Fibroblast of lung (primary cell): ENCODE results near the gene YWHAG. TPM values are rescaled to one million over a fixed set of nuclear protein-coding genes. Genes with fewer than 3 reads are reported as not detected.
"Not testable (repeated sequence)": the region's sequence is repeated elsewhere in the genome, so short reads cannot be mapped to it uniquely, and the experiment has no call there.

Experiments used
- DNase-seq, 2 donors: peaks; one replicate each; pipeline versions ENCODE4 v3.0.0 to v3.0.0-alpha.2; 2010; ENCODE audit warnings: low read depth in 2 of 2
- H2AFZ ChIP-seq: 2 replicates; pipeline ENCODE4 v1.5.1; 2012; ENCODE audit warnings: low read length, control low read depth, inconsistent platforms
- H3K27ac ChIP-seq: 2 replicates; pipeline ENCODE4 v1.5.1; 2011; ENCODE audit warnings: low read length, control low read depth; ENCODE audit not compliant: insufficient read depth
- H3K27me3 ChIP-seq: 2 replicates; pipeline ENCODE4 v1.5.1; 2011; ENCODE audit warnings: mild to moderate bottlenecking, low read length; ENCODE audit not compliant: control insufficient read depth, insufficient read depth
- H3K36me3 ChIP-seq: 2 replicates; pipeline ENCODE4 v1.5.1; 2011; ENCODE audit warnings: low read length; ENCODE audit not compliant: control insufficient read depth, insufficient read depth
- H3K4me1 ChIP-seq: 2 replicates; pipeline ENCODE4 v1.5.1; 2011; ENCODE audit warnings: low read length; ENCODE audit not compliant: control insufficient read depth, insufficient read depth; ENCODE audit errors: extremely low read depth
- H3K4me2 ChIP-seq: 2 replicates; pipeline ENCODE4 v1.5.1; 2011; ENCODE audit warnings: low read length, control low read depth; ENCODE audit not compliant: insufficient read depth; ENCODE audit errors: extremely low read depth
- H3K4me3 ChIP-seq, 4 experiments: fragments of 200-600 bp in 1 of 4; sonication (generic) in 1 of 4; replicated peaks in 1 of 4; 2 replicates each; pipeline ENCODE4 v1.5.1; 2011 to 2016; ENCODE audit warnings: low read length in 4 of 4, low read depth in 3 of 4, mild to moderate bottlenecking in 3 of 4, control low read depth in 2 of 4, inconsistent platforms in 1 of 4, mixed read lengths in 1 of 4; ENCODE audit not compliant: insufficient read depth in 1 of 4; ENCODE audit errors: control extremely low read depth in 1 of 4
- H3K79me2 ChIP-seq: 2 replicates; pipeline ENCODE4 v1.5.1; 2012; ENCODE audit warnings: mild to moderate bottlenecking, low read length, inconsistent platforms; ENCODE audit not compliant: control insufficient read depth, insufficient read depth
- H3K9ac ChIP-seq: 2 replicates; pipeline ENCODE4 v1.5.1; 2011; ENCODE audit warnings: mild to moderate bottlenecking, low read length, control low read depth; ENCODE audit not compliant: insufficient read depth
- H3K9me3 ChIP-seq: 2 replicates; pipeline ENCODE4 v1.5.1; 2012; ENCODE audit warnings: low read depth, low read length; ENCODE audit not compliant: control insufficient read depth, insufficient read depth
- H4K20me1 ChIP-seq: 2 replicates; pipeline ENCODE4 v1.5.1; 2011; ENCODE audit warnings: low read length; ENCODE audit not compliant: control insufficient read depth, insufficient read depth; ENCODE audit errors: extremely low read depth
- CTCF ChIP-seq, 2 donors: IDR thresholded peaks in 1 of 2; conservative IDR thresholded peaks in 1 of 2; 1 replicate in 1 of 2; 2 replicates in 1 of 2; pipeline ENCODE4 v1.5.1; 2011 to 2012; ENCODE audit warnings: low read length in 2 of 2, control low read depth in 1 of 2, inconsistent platforms in 1 of 2, low read depth in 1 of 2, mild to moderate bottlenecking in 1 of 2
- EZH2 ChIP-seq: IDR thresholded peaks from 2 replicates; pipeline ENCODE4 v1.5.1; 2012; ENCODE audit warnings: low read length, control low read depth, mild to moderate bottlenecking; ENCODE audit errors: missing control alignments
- polyA plus RNA-seq, 2 donors: library from polyadenylated mRNA; depleted of rRNA in 1 of 2; stranded (reverse) in 1 of 2; unstranded in 1 of 2; fragments of >200 nt; gene quantifications; 2 replicates each; pipeline ENCODE4 v1.2.1, GENCODE V29; 2011 to 2012; ENCODE audit warnings: missing spikeins in 1 of 2
- total RNA-seq: library from RNA; depleted of rRNA; stranded (reverse); fragments of >200 nt; gene quantifications from 2 replicates; pipeline ENCODE4 v1.2.1, GENCODE V29; 2014

The YWHAG gene
- total and polyA plus RNA-seq, 2 donors (not counting 1 experiment from before 2014, with no cell fraction given): 68.4 to 80.4 TPM

GRCh38 chr7:76395965-76396726 lies 37.4 kb upstream of the YWHAG start:
- Histone ChIP-seq H4K20me1 (no peaks in the 10 kb centered on the region), H3K4me3 (no peak overlapping the region), H3K36me3 (no peaks in the 10 kb centered on the region), H2AFZ (no peak overlapping the region), H3K4me1 (peaks cover 6% of the 10 kb centered on the region), H3K9ac (no peak overlapping the region), H3K9me3 (no peaks in the 10 kb centered on the region), H3K4me2 (no peak overlapping the region), H3K27ac (no peak overlapping the region), H3K79me2 (no peaks in the 10 kb centered on the region), H3K27me3 (no peaks in the 10 kb centered on the region)
- DNase-seq: peak in 1 of 2 donors; percentile 47
- TF ChIP-seq EZH2: no peak
- TF ChIP-seq CTCF (conservative IDR thresholded peaks at IDR 0.05 in 1 of 2, IDR thresholded peaks at IDR 0.05 in 1 of 2; ENCODE audit: low read depth in 1 of 2, low read length in 2 of 2): no peak

- not testable (repeated sequence) for H3K27me3 ChIP-seq, H3K4me3 ChIP-seq, H3K36me3 ChIP-seq, H4K20me1 ChIP-seq, H3K9ac ChIP-seq, H2AFZ ChIP-seq, H3K4me1 ChIP-seq, H3K4me2 ChIP-seq, H3K27ac ChIP-seq, H3K9me3 ChIP-seq, H3K79me2 ChIP-seq, DNase-seq
Observed at GRCh38 chr7:76395605-76395964, 36.8 kb upstream of the YWHAG start.

DNA sequence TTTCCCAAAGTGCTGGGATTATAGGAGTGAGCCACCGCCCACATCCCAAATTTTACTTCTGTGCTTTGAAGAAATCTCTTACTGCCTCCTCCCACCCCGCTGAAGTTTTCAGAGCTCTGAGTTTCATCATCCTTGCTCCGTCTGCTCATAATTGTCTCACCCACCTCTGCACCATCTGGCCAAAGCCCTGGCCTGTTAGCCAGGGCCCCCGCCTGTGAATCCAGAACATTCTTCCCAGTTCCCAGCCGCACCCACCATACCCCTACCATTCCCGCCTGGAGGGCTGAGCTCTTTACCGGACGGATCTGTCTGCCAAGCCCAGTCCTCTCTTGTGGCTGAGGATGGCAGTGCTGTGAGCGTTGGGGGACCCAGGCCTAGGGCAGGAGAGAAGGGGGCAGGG lies 36.2 kb upstream of the YWHAG start:
- H3K9ac ChIP-seq: no peak overlapping the region
- no peak overlapping the region for H3K27ac ChIP-seq
- H3K4me1 ChIP-seq: peaks cover 6% of the 10 kb centered on the region
- H3K4me2 ChIP-seq: no peak overlapping the region
- H3K27me3 ChIP-seq: no peaks in the 10 kb centered on the region
- H3K4me3 ChIP-seq: no peak overlapping the region
- H4K20me1 ChIP-seq: no peaks in the 10 kb centered on the region
- H3K36me3 ChIP-seq: no peaks in the 10 kb centered on the region
- DNase-seq: no peak
- no peaks in the 10 kb centered on the region for H3K79me2 ChIP-seq
- no peaks in the 10 kb centered on the region for H3K9me3 ChIP-seq
- no peak for TF ChIP-seq EZH2
- TF ChIP-seq CTCF (conservative IDR thresholded peaks at IDR 0.05 in 1 of 2, IDR thresholded peaks at IDR 0.05 in 1 of 2; ENCODE audit: low read depth in 1 of 2, low read length in 2 of 2): no peak
- no peak overlapping the region for H2AFZ ChIP-seq
